Epidermal melanocyte (primary cell): ENCODE measurements around the gene APOC3.

ENCODE experiments used
- DNase-seq: peaks from one replicate; pipeline ENCODE4 v3.0.0; 2011; ENCODE audit warnings: low spot score; ENCODE audit not compliant: insufficient read length

APOC3 gene

GRCh38 chr11:116804001-116804400, 25.7 kb upstream of the APOC3 start:
- DNase-seq, result no peak

- no peak for DNase-seq
These were observed 22.0 kb upstream of the APOC3 start for GRCh38 chr11:116807601-116808261.

- DNase-seq, result no peak
These were observed 21.2 kb upstream of the APOC3 start for GRCh38 chr11:116808262-116809175.

- no peak for DNase-seq
These were observed 18.5 kb upstream of the APOC3 start for GRCh38 chr11:116811194-116811593.

- no peak for DNase-seq
These were observed 17.6 kb upstream of the APOC3 start for GRCh38 chr11:116812109-116812508.

GRCh38 chr11:116813170-116813569, 16.5 kb upstream of the APOC3 start:
- DNase-seq, result no peak

GRCh38 chr11:116813781-116814471, 15.8 kb upstream of the APOC3 start:
- no peak for DNase-seq

GRCh38 chr11:116814502-116814901, 15.2 kb upstream of the APOC3 start:
- DNase-seq, result no peak

- no peak for DNase-seq
These were observed 10.7 kb upstream of the APOC3 start for GRCh38 chr11:116819049-116819448.

GRCh38 chr11:116821050-116821918, 8.4 kb upstream of the APOC3 start:
- no peak for DNase-seq

GRCh38 chr11:116822575-116822974, 7.1 kb upstream of the APOC3 start:
- DNase-seq, result no peak

- DNase-seq, result no peak
These were observed 6.5 kb upstream of the APOC3 start, which contains the start of gene APOA4 for GRCh38 chr11:116823031-116823843. Gene APOA4 (minus strand): TSS chr11:116823304. CDS start chr11:116823191, 113 bp downstream.

- DNase-seq, result no peak
These were observed 4.3 kb upstream of the APOC3 start for GRCh38 chr11:116825434-116825833.

GRCh38 chr11:116825854-116826750, 3.6 kb upstream of the APOC3 start:
- no peak for DNase-seq

GRCh38 chr11:116826751-116827431, 2.8 kb upstream of the APOC3 start:
- no peak for DNase-seq

- no peak for DNase-seq
These were observed 2.2 kb upstream of the APOC3 start for GRCh38 chr11:116827461-116827860.

- no peak for DNase-seq
These were observed 829 bp upstream of the APOC3 start for GRCh38 chr11:116828632-116829524.
